Measurements from ENCODE around the gene SHANK1.

DNA sequence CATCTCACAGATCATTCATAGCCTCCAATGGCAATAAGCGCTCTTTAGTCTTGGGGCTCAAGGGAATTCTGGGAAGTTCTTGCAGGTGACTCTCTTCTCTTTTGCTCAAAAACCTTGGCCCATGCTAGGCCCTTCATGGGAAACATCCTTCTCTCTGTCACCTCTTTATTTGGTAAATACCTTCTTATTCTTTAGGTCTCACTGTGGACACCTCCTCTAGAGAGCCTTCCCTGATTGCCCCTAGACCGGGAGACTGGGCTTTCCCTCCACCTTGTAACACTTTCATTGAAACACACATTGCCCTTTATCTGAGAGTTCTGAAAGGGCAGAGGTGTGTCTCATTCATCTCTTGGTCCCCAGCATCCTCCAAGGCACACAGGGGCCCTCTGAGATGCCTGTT lies 68.4 kb downstream of the SHANK1 start:
- TF ChIP-seq EZH2phosphoT487 (IDR thresholded peaks at IDR 0.05; ENCODE audit: borderline replicate concordance, low read depth, low read length): no peak
- no peak for TF ChIP-seq CTCF (conservative IDR thresholded peaks at IDR 0.05; ENCODE audit: low read length)

All from OCI-LY7 (cell line).